ENCODE results near the gene EIF2B1.
"Not testable (repeated sequence)": the region's sequence is repeated elsewhere in the genome, so short reads cannot be mapped to it uniquely, and the experiment has no call there.

Gene EIF2B1

GRCh38 chr12:123617144-123617543 is 16.3 kb downstream of the EIF2B1 start:
- DNase-seq: no peak

- no peak for DNase-seq
Observed at GRCh38 chr12:123614531-123614930, 19.0 kb downstream of the EIF2B1 start.

GRCh38 chr12:123614110-123614509 is 19.4 kb downstream of the EIF2B1 start:
- DNase-seq: no peak

GRCh38 chr12:123608182-123608581 is 25.3 kb downstream of the EIF2B1 start:
- DNase-seq: no peak

GRCh38 chr12:123607756-123608155 is 25.7 kb downstream of the EIF2B1 start:
- no peak for DNase-seq

GRCh38 chr12:123603495-123603894 is 30.0 kb downstream of the EIF2B1 start:
- not testable (repeated sequence) for DNase-seq

GRCh38 chr12:123602651-123603195 is 30.8 kb downstream of the EIF2B1 start:
- peak in 1 of 5 experiments; percentile 45 for DNase-seq

GRCh38 chr12:123601602-123602489 is 31.6 kb downstream of the EIF2B1 start, which contains the start of gene DDX55:
Gene DDX55, plus strand, starts transcription at chr12:123602099. Its CDS starts 50 bp downstream, at chr12:123602149.
- peak; percentile 76 to 95 (median 77) for DNase-seq

- no peak for DNase-seq
Observed at GRCh38 chr12:123599721-123600120, 33.8 kb downstream of the EIF2B1 start.

GRCh38 chr12:123599310-123599709 is 34.2 kb downstream of the EIF2B1 start:
- DNase-seq: no peak

GRCh38 chr12:123598522-123598921 is 35.0 kb downstream of the EIF2B1 start:
- no peak for DNase-seq

GRCh38 chr12:123597100-123597499 is 36.4 kb downstream of the EIF2B1 start:
- DNase-seq: no peak

- DNase-seq: no peak
Observed at GRCh38 chr12:123595729-123596128, 37.8 kb downstream of the EIF2B1 start.

- DNase-seq: no peak
Observed at GRCh38 chr12:123591702-123592481, 41.6 kb downstream of the EIF2B1 start.

GRCh38 chr12:123580772-123581171 is 52.7 kb downstream of the EIF2B1 start:
- DNase-seq: no peak

GRCh38 chr12:123578829-123579228 is 54.7 kb downstream of the EIF2B1 start:
- not testable (repeated sequence) for DNase-seq

- peak in 1 of 5 experiments; percentile 63 for DNase-seq
Observed at GRCh38 chr12:123578243-123578642, 55.2 kb downstream of the EIF2B1 start.

- no peak for DNase-seq
Observed at GRCh38 chr12:123576611-123577010, 56.9 kb downstream of the EIF2B1 start.

GRCh38 chr12:123573870-123574269 is 59.6 kb downstream of the EIF2B1 start:
- no peak for DNase-seq

- no peak for DNase-seq
Observed at GRCh38 chr12:123572391-123572790, 61.1 kb downstream of the EIF2B1 start.

GRCh38 chr12:123571343-123571813 is 62.1 kb downstream of the EIF2B1 start:
- no peak for DNase-seq
